Osteoblast (primary cell): ENCODE data around the gene MLN. TPM values are rescaled to one million over a fixed set of nuclear protein-coding genes. Genes with fewer than 3 reads are reported as not detected.

Experiments used
- DNase-seq: peaks from one replicate; pipeline ENCODE4 v3.0.0; 2011; ENCODE audit warnings: low spot score, mixed read lengths; ENCODE audit not compliant: insufficient read length; ENCODE audit errors: missing footprints
- H2AFZ ChIP-seq: 2 replicates; pipeline ENCODE4 v1.6.0; 2011; ENCODE audit warnings: mild to moderate bottlenecking, low read length
- H3K27ac ChIP-seq: 2 replicates; pipeline ENCODE4 v1.5.1; 2011; ENCODE audit warnings: mild to moderate bottlenecking, low read depth, low read length, moderate library complexity
- H3K27me3 ChIP-seq: 2 replicates; pipeline ENCODE4 v1.6.0; 2012; ENCODE audit warnings: mild to moderate bottlenecking, control low read depth, inconsistent platforms, low read length, moderate library complexity; ENCODE audit not compliant: insufficient read depth
- H3K36me3 ChIP-seq: 2 replicates; pipeline ENCODE4 v1.5.1; 2011; ENCODE audit warnings: mild to moderate bottlenecking, low read length, control low read depth, moderate library complexity; ENCODE audit not compliant: insufficient read depth
- H3K4me1 ChIP-seq: 2 replicates; pipeline ENCODE4 v1.5.1; 2011; ENCODE audit warnings: mild to moderate bottlenecking, low read length, control low read depth, moderate library complexity; ENCODE audit not compliant: insufficient read depth
- H3K4me2 ChIP-seq: 2 replicates; pipeline ENCODE4 v1.6.0; 2011; ENCODE audit warnings: mild to moderate bottlenecking, low read length; ENCODE audit not compliant: insufficient read depth
- H3K4me3 ChIP-seq: fragments of 200-600 bp; sonication (generic); 3 replicates; pipeline ENCODE4 v1.5.1; 2012; ENCODE audit warnings: mild to moderate bottlenecking, low read length, inconsistent platforms; ENCODE audit not compliant: insufficient read depth
- H3K79me2 ChIP-seq: 2 replicates; pipeline ENCODE4 v1.6.0; 2012; ENCODE audit warnings: mild to moderate bottlenecking, low read length, control low read depth, inconsistent platforms; ENCODE audit not compliant: insufficient read depth
- H3K9me3 ChIP-seq: 2 replicates; pipeline ENCODE4 v1.5.1; 2011; ENCODE audit warnings: low read depth, low read length, control low read depth
- H4K20me1 ChIP-seq: 2 replicates; pipeline ENCODE4 v1.6.0; 2012; ENCODE audit warnings: mild to moderate bottlenecking, low read length, control low read depth; ENCODE audit not compliant: insufficient read depth
- total RNA-seq: library from RNA; depleted of rRNA; stranded (reverse); fragments of >200 nt; gene quantifications from 2 replicates; pipeline ENCODE4 v1.2.3, GENCODE V29; 2012
- TF ChIP-seq, protein P1 (sequence below): IDR thresholded peaks from 2 replicates; pipeline ENCODE4 v1.5.1; 2011; ENCODE audit warnings: mild to moderate bottlenecking, low read depth, low read length, moderate library complexity; ENCODE audit errors: extremely low read depth

The MLN gene
- total RNA-seq, 1 donor, result not detected

- Histone ChIP-seq H4K20me1 (peaks cover 5% of the 10 kb centered on the region), H3K27ac (peak overlapping the region; percentile 86), H3K36me3 (peaks cover 27% of the 10 kb centered on the region), H3K4me1 (peaks cover 27% of the 10 kb centered on the region), H3K9me3 (no peaks in the 10 kb centered on the region), H2AFZ (no peak overlapping the region), H3K27me3 (no peaks in the 10 kb centered on the region), H3K4me3 (no peak overlapping the region), H3K4me2 (peak overlapping the region; percentile 67), H3K79me2 (no peaks in the 10 kb centered on the region)
- TF ChIP-seq, protein P1, sequence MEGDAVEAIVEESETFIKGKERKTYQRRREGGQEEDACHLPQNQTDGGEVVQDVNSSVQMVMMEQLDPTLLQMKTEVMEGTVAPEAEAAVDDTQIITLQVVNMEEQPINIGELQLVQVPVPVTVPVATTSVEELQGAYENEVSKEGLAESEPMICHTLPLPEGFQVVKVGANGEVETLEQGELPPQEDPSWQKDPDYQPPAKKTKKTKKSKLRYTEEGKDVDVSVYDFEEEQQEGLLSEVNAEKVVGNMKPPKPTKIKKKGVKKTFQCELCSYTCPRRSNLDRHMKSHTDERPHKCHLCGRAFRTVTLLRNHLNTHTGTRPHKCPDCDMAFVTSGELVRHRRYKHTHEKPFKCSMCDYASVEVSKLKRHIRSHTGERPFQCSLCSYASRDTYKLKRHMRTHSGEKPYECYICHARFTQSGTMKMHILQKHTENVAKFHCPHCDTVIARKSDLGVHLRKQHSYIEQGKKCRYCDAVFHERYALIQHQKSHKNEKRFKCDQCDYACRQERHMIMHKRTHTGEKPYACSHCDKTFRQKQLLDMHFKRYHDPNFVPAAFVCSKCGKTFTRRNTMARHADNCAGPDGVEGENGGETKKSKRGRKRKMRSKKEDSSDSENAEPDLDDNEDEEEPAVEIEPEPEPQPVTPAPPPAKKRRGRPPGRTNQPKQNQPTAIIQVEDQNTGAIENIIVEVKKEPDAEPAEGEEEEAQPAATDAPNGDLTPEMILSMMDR, result no peak
- peak; percentile 71 for DNase-seq
Measured at GRCh38 chr6:33770124-33770832, 33.5 kb downstream of the MLN start.

- DNase-seq, result peak; percentile 57
- Histone ChIP-seq H3K4me1 (peaks cover 27% of the 10 kb centered on the region), H3K4me2 (no peak overlapping the region)
Measured at GRCh38 chr6:33769248-33769821, 34.5 kb downstream of the MLN start.

DNA sequence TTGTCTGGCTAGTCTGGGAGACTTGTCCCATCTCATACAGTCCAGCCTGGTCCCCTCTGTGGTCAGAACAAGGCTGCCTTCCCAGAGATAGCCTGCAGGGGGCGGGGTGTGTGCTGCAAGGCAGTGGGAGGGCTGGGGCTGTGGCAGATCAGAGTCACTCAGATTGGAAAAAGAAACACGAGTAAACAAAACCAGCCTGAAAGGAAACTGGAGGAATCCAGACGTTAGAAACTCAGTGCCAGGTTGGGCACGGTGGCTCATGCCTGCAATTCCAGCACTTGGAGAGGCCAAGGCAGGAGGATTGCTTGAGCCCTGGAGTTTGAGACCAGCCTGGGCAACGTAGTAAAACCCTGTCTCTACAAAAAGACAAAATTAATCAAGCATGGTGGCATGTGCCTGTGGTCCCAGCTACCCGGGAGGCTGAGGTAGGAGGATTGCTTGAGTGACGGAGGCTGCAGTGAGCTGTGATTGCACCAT, 35.1 kb downstream of the MLN start:
- TF ChIP-seq, protein P1, result peak; percentile 87
- Histone ChIP-seq H3K4me3 (no peak overlapping the region), H3K36me3 (peaks cover 15% of the 10 kb centered on the region), H3K9me3 (no peaks in the 10 kb centered on the region), H3K27me3 (no peaks in the 10 kb centered on the region), H3K4me2 (peak overlapping the region; percentile 65), H2AFZ (peak overlapping the region; percentile 63), H3K27ac (no peak overlapping the region), H4K20me1 (peaks cover 3% of the 10 kb centered on the region), H3K4me1 (peaks cover 27% of the 10 kb centered on the region), H3K79me2 (no peaks in the 10 kb centered on the region)
- peak; percentile 99 for DNase-seq

More at GRCh38 chr6:33769248-33769821, 34.5 kb downstream of the MLN start:
- no peaks in the 10 kb centered on the region for H3K9me3 ChIP-seq
- no peaks in the 10 kb centered on the region for H3K27me3 ChIP-seq
- H3K36me3 ChIP-seq, result peaks cover 18% of the 10 kb centered on the region
- no peak overlapping the region for H2AFZ ChIP-seq
- no peak overlapping the region for H3K4me3 ChIP-seq
- peaks cover 5% of the 10 kb centered on the region for H4K20me1 ChIP-seq
- H3K27ac ChIP-seq, result no peak overlapping the region
- no peaks in the 10 kb centered on the region for H3K79me2 ChIP-seq
- TF ChIP-seq, protein P1, result no peak
